K562 (cell line): Measurements from ENCODE around the gene AKT2. TPM values are rescaled to one million over a fixed set of nuclear protein-coding genes. Genes with fewer than 3 reads are reported as not detected.

ENCODE experiments used
- ATAC-seq: fragments of 200-7000 bp; cut with Tn5 transposase; 3 replicates; pipeline ENCODE4 v1.9.1; 2020; ENCODE audit warnings: moderate library complexity
- BruUV-seq: library from RNA; stranded (reverse); fragments of 400-500 nt; replicated peaks from 2 replicates; lab custom pipeline; 2021; lab: Mats Ljungman, UMichigan
- CTCF ChIA-PET: fragments of 300-600 bp; formaldehyde crosslinking; extraction: SDS; loops from one replicate; lab custom pipeline; 2021; ENCODE audit warnings: low intra/inter-chr PET ratio; lab: Yijun Ruan, JAX
- POLR2A ChIA-PET: fragments of 300-600, 350-650 bp; sonication (Branson Sonifier 250); formaldehyde crosslinking; extraction: SDS; loops from one replicate; lab custom pipeline; 2021; ENCODE audit warnings: antibody characterized with exemption, inconsistent platforms; lab: Yijun Ruan, JAX
- DNase-seq, 4 experiments: peaks; one replicate each; pipeline versions ENCODE4 v3.0.0 to v3.0.0-alpha.2; 2011 to 2018; ENCODE audit warnings: low spot score in 3 of 4, mixed read lengths in 3 of 4; ENCODE audit errors: extremely low read depth in 1 of 4
- FAIRE-seq: peaks from 2 replicates; lab custom pipeline; 2011; peaks lifted over from hg19 to GRCh38; lab: Jason Lieb, UNC
- H2AFZ ChIP-seq: 2 replicates; pipeline ENCODE4 v1.6.0; 2011; ENCODE audit warnings: low read depth, low read length, control low read depth, inconsistent platforms
- H3K27ac ChIP-seq: fragments of 200-600 bp; 3 replicates; pipeline ENCODE4 v1.8.0; 2011; ENCODE audit warnings: low read depth, mild to moderate bottlenecking, control low read depth, inconsistent platforms, low read length, moderate library complexity, mixed read lengths; ENCODE audit errors: extremely low read depth
- H3K27me3 ChIP-seq, 2 experiments: fragments of 300-600 bp in 1 of 2; 2 replicates in 1 of 2; 3 replicates in 1 of 2; pipeline versions ENCODE4 v1.6.0 to v1.8.0; 2011; ENCODE audit warnings: inconsistent platforms in 2 of 2, low read length in 2 of 2, mild to moderate bottlenecking in 1 of 2, mixed read lengths in 1 of 2, moderate library complexity in 1 of 2; ENCODE audit not compliant: control insufficient read depth in 2 of 2, insufficient read depth in 2 of 2
- H3K36me3 ChIP-seq: fragments of 300-600 bp; 3 replicates; pipeline ENCODE4 v1.8.0; 2011; ENCODE audit warnings: mild to moderate bottlenecking, low read length, inconsistent platforms; ENCODE audit not compliant: control insufficient read depth, insufficient read depth
- H3K4me1 ChIP-seq, 2 experiments: fragments of 200-600 bp in 1 of 2; replicated peaks in 1 of 2; 2 replicates in 1 of 2; 3 replicates in 1 of 2; pipeline versions ENCODE4 v1.5.1 to v1.8.0; 2011; ENCODE audit warnings: inconsistent platforms in 2 of 2, low read length in 2 of 2, mild to moderate bottlenecking in 1 of 2, mixed read lengths in 1 of 2, moderate library complexity in 1 of 2; ENCODE audit not compliant: control insufficient read depth in 2 of 2, insufficient read depth in 2 of 2
- H3K4me2 ChIP-seq: 2 replicates; pipeline ENCODE4 v1.6.1; 2011; ENCODE audit warnings: low read length, control low read depth, inconsistent platforms, mixed read lengths; ENCODE audit not compliant: insufficient read depth
- H3K4me3 ChIP-seq: fragments of 200-600 bp; sonication (generic), shearing (Covaris generic); 2 replicates; pipeline ENCODE4 v1.5.1; 2016; ENCODE audit warnings: control low read depth, inconsistent platforms
- H3K79me2 ChIP-seq: fragments of 200-600 bp; 3 replicates; pipeline ENCODE4 v1.8.0; 2011; ENCODE audit warnings: low read length, inconsistent platforms; ENCODE audit not compliant: control insufficient read depth, insufficient read depth
- H3K9ac ChIP-seq, 2 experiments: 2 replicates each; pipeline versions ENCODE4 v1.6.0 to v1.6.1; 2011; ENCODE audit warnings: low read depth in 2 of 2, low read length in 2 of 2, control low read depth in 1 of 2, inconsistent platforms in 1 of 2, mild to moderate bottlenecking in 1 of 2, mixed read lengths in 1 of 2; ENCODE audit not compliant: insufficient read depth in 1 of 2
- H3K9me1 ChIP-seq: one replicate; pipeline ENCODE4 v1.6.0; 2011; ENCODE audit warnings: inconsistent platforms, mild to moderate bottlenecking, low read length, moderate library complexity; ENCODE audit not compliant: control insufficient read depth, insufficient read depth
- H3K9me3 ChIP-seq: replicated peaks from 2 replicates; pipeline ENCODE4 v1.5.1; 2011; ENCODE audit warnings: low read depth, low read length, inconsistent platforms; ENCODE audit not compliant: control insufficient read depth, insufficient read depth
- H4K20me1 ChIP-seq: replicated peaks from 2 replicates; pipeline ENCODE4 v1.6.1; 2011; ENCODE audit warnings: low read length, inconsistent platforms, mixed read lengths; ENCODE audit not compliant: control insufficient read depth, insufficient read depth
- AFF4 ChIP-seq: sonication (generic); formaldehyde crosslinking; IDR thresholded peaks from 2 replicates; pipeline ENCODE4 v1.8.0; 2023; ENCODE audit warnings: mild to moderate bottlenecking, missing genetic modification reagents
- BRCA1 ChIP-seq, 2 experiments: fragments of 450-650 bp in 1 of 2; sonication (generic) in 1 of 2; formaldehyde crosslinking in 1 of 2; IDR thresholded peaks; 2 replicates each; pipeline versions ENCODE4 v1.5.0 to v1.6.1; 2017 to 2020; ENCODE audit warnings: mild to moderate bottlenecking in 1 of 2, missing genetic modification reagents in 1 of 2
- HDAC8 ChIP-seq: fragments of 450-650 bp; IDR thresholded peaks from 2 replicates; pipeline ENCODE4 v1.6.1; 2016; ENCODE audit warnings: mild to moderate bottlenecking, missing genetic modification characterization, moderate library complexity, missing compliant biosample characterization
- HINFP ChIP-seq: fragments of 450-650 bp; conservative IDR thresholded peaks from 2 replicates; pipeline ENCODE4 v1.6.1; 2016; ENCODE audit warnings: missing genetic modification characterization, low read depth, mild to moderate bottlenecking, control low read depth, missing compliant biosample characterization
- HMBOX1 ChIP-seq: sonication (generic); IDR thresholded peaks from 2 replicates; pipeline ENCODE4 v1.6.1; 2016
- ZNF696 ChIP-seq: fragments of 250-450 bp; sonication (Bioruptor Pico); conservative IDR thresholded peaks from 2 replicates; pipeline ENCODE4 v1.4.0; 2020; ENCODE audit warnings: mild to moderate bottlenecking, moderate library complexity
- WGBS: fragments of 100-300 bp; shearing (Covaris generic); methylation state at CpG from one replicate; pipeline ENCODE4 v1.1.6; 2016; ENCODE audit warnings: low coverage, mixed read lengths; ENCODE audit not compliant: insufficient coverage; ENCODE audit errors: missing lambda C conversion rate; 5-methylcytosine and 5-hydroxymethylcytosine counted together
- in situ Hi-C: fragments of 300-500 bp; cut with MboI; formaldehyde crosslinking; loops from 4 replicates; pipeline ENCODE4 v1.15.0; 2018; ENCODE audit warnings: inconsistent platforms, mixed read lengths
- intact Hi-C: fragments of 100-400 bp; cut with micrococcal nuclease; formaldehyde crosslinking; loops from 2 replicates; pipeline ENCODE4 v1.14.2; 2022
- polyA plus RNA-seq, 8 experiments: library from polyadenylated mRNA; depleted of rRNA in 4 of 8; stranded (reverse) in 5 of 8; unstranded in 3 of 8; fragments of >200 nt; fragmentation: Nextera tagmentation in 2 of 8; fragmentation: Illumina TruSeq in 1 of 8; extraction: Ambion mirVana in 2 of 8; extraction: Trizol in 1 of 8; gene quantifications; 2 replicates each; pipeline versions ENCODE4 v1.2.1 to v1.2.3, GENCODE V29; 2011 to 2014; ENCODE audit warnings: inconsistent platforms in 1 of 8, missing spikeins in 1 of 8
- total RNA-seq, 7 experiments: library from RNA; depleted of rRNA in 6 of 7; stranded (reverse); fragments of >200 nt in 6 of 7; fragmentation: Illumina TruSeq in 2 of 7; extraction: Trizol in 2 of 7; gene quantifications; 2 replicates each; pipeline versions ENCODE4 v1.2.1 to v1.2.3, GENCODE V29; 2011 to 2021; ENCODE audit warnings: low replicate concordance in 1 of 7

AKT2 gene
- total and polyA plus RNA-seq, 9 of the 15 experiments (the other 6 are each of a cell fraction or from before 2014, with no cell fraction given): 1.1 to 132 (median 67.7) TPM

GRCh38 chr19:40213251-40213829, 71.8 kb downstream of the AKT2 start:
- Histone ChIP-seq H3K36me3 (no peaks in the 10 kb centered on the region), H3K9me3 (no peaks in the 10 kb centered on the region), H3K4me1 (peaks cover 11 to 40% of the 10 kb centered on the region in 2 experiments; a peak in 4 of 5 replicates), H3K4me3 (no peak overlapping the region), H3K27me3 (peaks cover 3 to 9% of the 10 kb centered on the region in 2 experiments; a peak in 2 of 5 replicates), H4K20me1 (peaks cover 5% of the 10 kb centered on the region; the same call in 1 of the 2 replicates), H3K79me2 (no peaks in the 10 kb centered on the region), H3K4me2 (no peak overlapping the region), H3K9ac (no peak overlapping the region), H2AFZ (no peak overlapping the region), H3K9me1 (no peaks in the 10 kb centered on the region), H3K27ac (no peak overlapping the region)
- no TSS peak for BruUV-seq
- ChIA-PET POLR2A (interaction anchor here (0.6 kb wide), 1 partner anchor 26 kb away, joined by 3 read pairs; no protein-coding TSS in a partner anchor), CTCF (no interaction called here)
- 84% methylated on average over 36 of the region's 53 CpGs for WGBS
- no peak for ATAC-seq
- TF ChIP-seq ZNF696 (CRISPR knock-in tag) (no peak), BRCA1 (IDR thresholded peaks at IDR 0.05) (no peak), BRCA1 (CRISPR knock-in tag; IDR thresholded peaks at IDR 0.05) (no peak), HDAC8 (tag) (no peak), HINFP (tag) (no peak), AFF4 (no peak), HMBOX1 (no peak)
- DNase-seq: no peak
- in situ Hi-C loops (no loop called here), intact Hi-C loops (no loop called here)
- FAIRE-seq: no peak
